AG04450 (cell line): ENCODE data around the gene SCIN. TPM values are rescaled to one million over a fixed set of nuclear protein-coding genes. Genes with fewer than 3 reads are reported as not detected.
"Not testable (repeated sequence)": the region's sequence is repeated elsewhere in the genome, so short reads cannot be mapped to it uniquely, and the experiment has no call there.

ENCODE experiments used
- CTCF ChIA-PET: fragments of 300-600, 350-600 bp; formaldehyde crosslinking; extraction: SDS; loops from one replicate; lab custom pipeline; 2022; ENCODE audit warnings: antibody characterized with exemption, inconsistent platforms; lab: Charles Lee
- POLR2A ChIA-PET: fragments of 350-600 bp; formaldehyde crosslinking; extraction: SDS; loops from one replicate; lab custom pipeline; 2021; ENCODE audit warnings: antibody characterized with exemption, inconsistent platforms; lab: Yijun Ruan, JAX
- DNase-seq: peaks from one replicate; pipeline ENCODE4 v3.0.0-alpha.2; 2011; ENCODE audit warnings: low read depth, low spot score
- H3K27ac ChIP-seq: one replicate; pipeline ENCODE4 v1.5.1; 2012; ENCODE audit warnings: low read depth, low read length, control low read depth
- H3K27me3 ChIP-seq: one replicate; pipeline ENCODE4 v1.6.0; 2012; ENCODE audit warnings: low read length; ENCODE audit not compliant: control insufficient read depth, insufficient read depth
- H3K4me3 ChIP-seq: 2 replicates; pipeline ENCODE4 v1.5.1; 2011; ENCODE audit warnings: mild to moderate bottlenecking, low read depth, low read length, control low read depth
- H3K9me3 ChIP-seq: 2 replicates; pipeline ENCODE4 v1.5.1; 2012; ENCODE audit warnings: low read length; ENCODE audit not compliant: control insufficient read depth, insufficient read depth
- CTCF ChIP-seq: IDR thresholded peaks from 2 replicates; pipeline ENCODE4 v1.5.1; 2011; ENCODE audit warnings: low read depth, low read length, control low read depth, inconsistent platforms
- polyA minus RNA-seq: library from RNA; depleted of rRNA, polyadenylated mRNA; stranded (reverse); fragments of >200 nt; gene quantifications from 2 replicates; pipeline ENCODE4 v1.2.3, GENCODE V29; 2011; rRNA and poly(A)+ RNA removed
- polyA plus RNA-seq: library from polyadenylated mRNA; depleted of rRNA; stranded (reverse); fragments of >200 nt; gene quantifications from 2 replicates; pipeline ENCODE4 v1.2.3, GENCODE V29; 2011; rRNA removed

The SCIN gene
- polyA plus RNA-seq (not detected in 2 replicates), polyA minus RNA-seq (not detected in 2 replicates)

- Histone ChIP-seq H3K27me3 (peaks cover 19% of the 10 kb centered on the region), H3K4me3 (peak within 1 kb of the TSS; percentile 55), H3K27ac (no peak within 1 kb of the TSS), H3K9me3 (no peaks in the 10 kb centered on the region; the same call in 1 of the 2 replicates)
- no peak for DNase-seq
- ChIA-PET POLR2A (no interaction called here), CTCF (interaction anchor here (2.1 to 2.4 kb wide), 2 partner anchors 46 to 52 kb away, joined by 7 to 9 read pairs; no protein-coding TSS in a partner anchor)
- TF ChIP-seq CTCF, result no peak
These were observed at the start of gene SCIN for GRCh38 chr7:12570534-12571461. Gene SCIN, plus strand, starts transcription at chr7:12570720. Its CDS starts 67 bp downstream, at chr7:12570787.

DNA sequence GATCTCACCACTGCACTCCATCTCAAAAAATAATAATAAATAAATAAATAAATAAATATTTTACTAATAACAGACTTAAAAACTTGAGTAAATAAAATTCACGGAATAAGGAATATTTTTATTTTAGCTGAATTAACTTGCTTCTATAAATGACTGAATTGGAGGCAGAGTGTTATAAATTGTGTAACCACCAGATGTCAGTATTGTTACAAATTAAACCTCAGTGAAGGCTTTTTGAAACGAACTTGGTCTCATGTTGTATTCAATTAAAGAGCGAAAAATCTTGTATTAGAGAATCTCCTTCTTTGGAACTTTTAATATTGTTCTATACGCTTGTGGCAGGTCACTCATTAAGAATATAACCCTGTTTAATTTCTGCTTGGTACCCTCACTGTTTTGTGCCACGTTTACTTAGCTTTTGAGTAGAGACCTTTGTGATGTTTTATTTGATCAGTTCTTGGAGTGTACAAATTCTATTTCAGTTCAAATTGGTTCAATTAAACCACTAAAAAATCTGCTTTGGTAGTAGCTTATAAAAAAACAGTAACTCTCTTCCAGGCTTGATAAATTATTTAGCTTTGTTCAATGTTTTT lies 45.6 kb upstream of the SCIN start:
- H3K27ac ChIP-seq, result no peak overlapping the region
- POLR2A ChIA-PET, result no interaction called here
- H3K9me3 ChIP-seq, result no peaks in the 10 kb centered on the region
- TF ChIP-seq CTCF, result peak; percentile 57
- H3K27me3 ChIP-seq, result no peaks in the 10 kb centered on the region
- no peak overlapping the region for H3K4me3 ChIP-seq
- peak; percentile 37 for DNase-seq
- CTCF ChIA-PET, result interaction anchor here (0.6 to 4.6 kb wide), 43 partner anchors 9 to 755 kb away, joined by 3 to 161 read pairs (median 5); partner anchors contain the start of gene SCIN

GRCh38 chr7:12526693-12527092 lies 43.8 kb upstream of the SCIN start:
- H3K9me3 ChIP-seq, H3K4me3 ChIP-seq, POLR2A ChIA-PET, DNase-seq, H3K27ac ChIP-seq, H3K27me3 ChIP-seq: not testable (repeated sequence)
- CTCF ChIA-PET, result interaction anchor here (2.9 to 4.6 kb wide), 4 partner anchors 85 to 735 kb away, joined by 16 to 161 read pairs (median 34); no protein-coding TSS in a partner anchor

- H3K4me3 ChIP-seq, H3K27me3 ChIP-seq, H3K27ac ChIP-seq, H3K9me3 ChIP-seq, DNase-seq, POLR2A ChIA-PET: not testable (repeated sequence)
- CTCF ChIA-PET, result interaction anchor here (4.6 kb wide), 1 partner anchor 93 kb away, joined by 161 read pairs; no protein-coding TSS in a partner anchor
These were observed 42.9 kb upstream of the SCIN start for GRCh38 chr7:12527670-12528069.

DNA sequence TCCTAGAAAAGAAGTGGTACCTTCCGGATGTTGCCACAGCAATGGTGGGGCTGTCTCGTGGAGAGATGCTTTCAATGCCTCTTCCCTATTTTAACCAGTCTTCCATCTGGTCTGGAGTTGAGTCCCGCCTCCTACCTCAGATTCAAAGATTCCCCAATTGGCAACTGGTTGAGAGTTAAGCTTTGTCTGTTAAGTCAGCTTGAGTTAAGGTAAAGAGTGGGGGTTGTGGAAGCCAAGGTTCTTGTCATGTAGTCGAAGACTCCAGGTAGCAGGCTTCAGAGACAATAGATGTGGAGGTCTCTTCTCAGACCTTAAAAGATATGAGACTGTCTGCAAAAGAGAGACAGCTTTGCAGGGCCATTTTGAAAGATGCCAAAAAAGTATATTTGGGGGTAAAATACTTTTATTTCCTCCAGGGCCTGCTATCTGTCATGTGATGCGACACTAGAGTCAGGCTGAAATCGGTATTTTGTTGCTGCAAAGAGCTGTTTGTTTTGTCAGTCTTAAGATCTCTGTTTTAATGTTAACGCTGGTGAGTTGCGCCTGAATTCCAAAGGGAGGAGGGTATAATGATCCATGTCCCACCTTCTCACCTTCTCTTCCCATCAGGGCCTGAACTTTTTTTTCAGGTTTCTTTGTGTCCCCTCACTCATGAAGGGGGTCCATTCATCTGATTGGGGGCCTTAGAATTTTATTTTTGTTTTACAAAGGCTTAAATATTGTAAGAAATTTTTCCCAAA lies 40.4 kb upstream of the SCIN start:
- Histone ChIP-seq H3K9me3 (no peaks in the 10 kb centered on the region), H3K27me3 (no peaks in the 10 kb centered on the region), H3K27ac (no peak overlapping the region), H3K4me3 (no peak overlapping the region)
- POLR2A ChIA-PET, result no interaction called here
- TF ChIP-seq CTCF, result no peak
- CTCF ChIA-PET, result interaction anchor here (1.3 to 3.0 kb wide), 3 partner anchors 49 to 94 kb away, joined by 3 to 7 read pairs (median 7); no protein-coding TSS in a partner anchor
- no peak for DNase-seq
